Measurements from ENCODE around the gene NCBP3.

NCBP3 gene

DNA sequence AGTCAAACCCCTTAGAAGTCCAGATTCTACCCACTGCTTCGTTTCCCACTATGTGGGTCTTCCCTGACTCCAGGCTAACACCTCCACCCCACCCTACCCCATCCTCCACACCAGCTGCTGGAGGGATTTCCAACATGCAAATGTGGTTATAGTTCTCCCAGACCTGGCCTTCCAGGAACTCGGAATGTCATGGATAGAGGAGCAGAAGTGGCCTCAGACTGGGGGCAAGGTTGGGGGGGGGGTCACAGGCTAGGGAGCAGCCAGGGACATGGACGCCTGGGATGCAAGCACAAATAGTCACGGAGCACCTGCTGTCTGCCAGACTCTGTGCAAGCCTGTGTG is 44.8 kb upstream of the NCBP3 start:
- no peak overlapping the region for H2BK5ac ChIP-seq (ENCODE audit: low read depth, low read length, poor library complexity)
- no peak overlapping the region for H3K18ac ChIP-seq (ENCODE audit: low read length)
- no peak overlapping the region for H4K12ac ChIP-seq (ENCODE audit: low read depth, low read length)
- no peak overlapping the region for H4K8ac ChIP-seq (ENCODE audit: low read depth, low read length)
- no peak overlapping the region for H3K23ac ChIP-seq (ENCODE audit: low read length)
- no peak for DNase-seq
- H3K79me1 ChIP-seq (ENCODE audit: low read length), result peaks cover 2% of the 10 kb centered on the region
- H2AK5ac ChIP-seq (ENCODE audit: low read length), result no peak overlapping the region
- no peak overlapping the region for H3K4ac ChIP-seq (ENCODE audit: low read depth, low read length)
- no peak overlapping the region for H3K14ac ChIP-seq (ENCODE audit: low read length)
- H3K27me3 ChIP-seq (ENCODE audit: insufficient read depth, low read length), result peaks cover 16% of the 10 kb centered on the region
- H3K4me3 ChIP-seq (ENCODE audit: low read depth, low read length), result no peak overlapping the region
- no peak overlapping the region for H3K27ac ChIP-seq (ENCODE audit: low read depth, low read length)
- peaks cover 4 to 14% of the 10 kb centered on the region in 2 experiments for H3K4me1 ChIP-seq (ENCODE audit: control insufficient read depth in 1 of 2, insufficient read depth in 2 of 2, low read length in 2 of 2)
- no peaks in the 10 kb centered on the region for H3K79me2 ChIP-seq (ENCODE audit: control insufficient read depth, insufficient read depth, low read length, poor library complexity)
- H2BK12ac ChIP-seq (ENCODE audit: low read length), result no peak overlapping the region
- H2AFZ ChIP-seq (ENCODE audit: insufficient read depth, low read length, poor library complexity), result no peak overlapping the region
- H3K9ac ChIP-seq (ENCODE audit: low read length), result no peak overlapping the region
- no CpG with 5 or more reads among the region's 4 CpGs for WGBS (ENCODE audit: extremely low coverage, insufficient coverage, insufficient read length)
- H3K36me3 ChIP-seq (ENCODE audit: control insufficient read depth in 1 of 2, insufficient read depth in 2 of 2, low read length in 2 of 2), result no peaks in the 10 kb centered on the region
- no peak overlapping the region for H2BK120ac ChIP-seq (ENCODE audit: insufficient read depth, low read length, poor library complexity)
- no peak overlapping the region for H4K91ac ChIP-seq (ENCODE audit: low read depth, low read length)
- peaks cover 5% of the 10 kb centered on the region for H3K9me3 ChIP-seq (ENCODE audit: insufficient read depth, low read depth, low read length)
- H3K4me2 ChIP-seq (ENCODE audit: low read length), result no peak overlapping the region

DNA sequence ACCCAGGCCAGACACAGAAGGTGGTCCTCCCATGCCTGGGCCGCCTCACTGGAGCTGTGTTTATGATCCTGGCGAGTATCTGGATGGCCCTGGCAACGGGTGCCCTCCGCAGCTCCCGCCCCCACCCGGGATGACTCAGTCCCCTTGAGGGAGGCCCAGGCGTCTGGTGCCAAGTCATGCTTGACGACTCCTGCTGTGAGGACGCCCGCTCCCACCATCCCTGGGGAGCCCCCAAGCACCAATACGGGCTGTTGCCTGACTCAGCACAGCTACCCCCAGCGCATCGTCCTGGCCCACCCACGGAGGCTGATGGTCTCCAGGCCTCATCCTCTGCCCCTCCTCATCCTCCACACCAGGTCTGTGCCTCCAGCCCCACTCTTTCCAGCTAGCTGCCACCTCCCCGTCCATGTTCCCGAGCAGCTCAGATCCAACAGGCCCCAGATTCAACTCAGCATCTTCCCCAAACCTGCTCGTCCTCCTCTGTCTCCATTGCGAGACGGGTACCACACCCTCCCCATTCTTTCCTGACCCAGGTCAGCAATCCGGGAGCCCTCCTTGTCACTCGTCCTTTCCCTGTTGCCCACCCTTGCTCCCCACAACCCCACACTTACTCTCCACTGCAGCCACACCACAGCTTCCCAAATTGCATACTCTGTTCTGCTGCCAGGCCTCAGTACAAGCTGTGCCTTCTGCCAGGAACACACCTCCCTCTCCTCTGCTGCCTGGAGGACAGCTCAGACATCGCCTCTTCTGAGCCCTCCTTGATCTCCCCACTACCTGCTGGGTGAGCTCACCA is 44.2 kb upstream of the NCBP3 start:
- Histone ChIP-seq H3K4me2 (ENCODE audit: low read length) (no peak overlapping the region), H2BK5ac (ENCODE audit: low read depth, low read length, poor library complexity) (no peak overlapping the region), H2AFZ (ENCODE audit: insufficient read depth, low read length, poor library complexity) (no peak overlapping the region), H2BK120ac (ENCODE audit: insufficient read depth, low read length, poor library complexity) (no peak overlapping the region), H3K79me1 (ENCODE audit: low read length) (peaks cover 2% of the 10 kb centered on the region), H3K36me3 (ENCODE audit: control insufficient read depth in 1 of 2, insufficient read depth in 2 of 2, low read length in 2 of 2) (no peaks in the 10 kb centered on the region), H3K27ac (ENCODE audit: low read depth, low read length) (no peak overlapping the region), H3K9ac (ENCODE audit: low read length) (no peak overlapping the region), H3K4me3 (ENCODE audit: low read depth, low read length) (no peak overlapping the region), H2BK12ac (ENCODE audit: low read length) (no peak overlapping the region), H4K91ac (ENCODE audit: low read depth, low read length) (no peak overlapping the region), H3K18ac (ENCODE audit: low read length) (no peak overlapping the region), H3K4me1 (ENCODE audit: control insufficient read depth in 1 of 2, insufficient read depth in 2 of 2, low read length in 2 of 2) (peaks cover 4 to 14% of the 10 kb centered on the region in 2 experiments), H3K23ac (ENCODE audit: low read length) (no peak overlapping the region), H2AK5ac (ENCODE audit: low read length) (no peak overlapping the region), H3K9me3 (ENCODE audit: insufficient read depth, low read depth, low read length) (peaks cover 5% of the 10 kb centered on the region), H3K4ac (ENCODE audit: low read depth, low read length) (no peak overlapping the region), H3K79me2 (ENCODE audit: control insufficient read depth, insufficient read depth, low read length, poor library complexity) (no peaks in the 10 kb centered on the region), H4K8ac (ENCODE audit: low read depth, low read length) (no peak overlapping the region), H3K14ac (ENCODE audit: low read length) (no peak overlapping the region), H4K12ac (ENCODE audit: low read depth, low read length) (no peak overlapping the region), H3K27me3 (ENCODE audit: insufficient read depth, low read length) (peaks cover 16% of the 10 kb centered on the region)
- WGBS (ENCODE audit: extremely low coverage, insufficient coverage, insufficient read length), result no CpG with 5 or more reads among the region's 22 CpGs
- DNase-seq, result peak; percentile 4 to 7

DNA sequence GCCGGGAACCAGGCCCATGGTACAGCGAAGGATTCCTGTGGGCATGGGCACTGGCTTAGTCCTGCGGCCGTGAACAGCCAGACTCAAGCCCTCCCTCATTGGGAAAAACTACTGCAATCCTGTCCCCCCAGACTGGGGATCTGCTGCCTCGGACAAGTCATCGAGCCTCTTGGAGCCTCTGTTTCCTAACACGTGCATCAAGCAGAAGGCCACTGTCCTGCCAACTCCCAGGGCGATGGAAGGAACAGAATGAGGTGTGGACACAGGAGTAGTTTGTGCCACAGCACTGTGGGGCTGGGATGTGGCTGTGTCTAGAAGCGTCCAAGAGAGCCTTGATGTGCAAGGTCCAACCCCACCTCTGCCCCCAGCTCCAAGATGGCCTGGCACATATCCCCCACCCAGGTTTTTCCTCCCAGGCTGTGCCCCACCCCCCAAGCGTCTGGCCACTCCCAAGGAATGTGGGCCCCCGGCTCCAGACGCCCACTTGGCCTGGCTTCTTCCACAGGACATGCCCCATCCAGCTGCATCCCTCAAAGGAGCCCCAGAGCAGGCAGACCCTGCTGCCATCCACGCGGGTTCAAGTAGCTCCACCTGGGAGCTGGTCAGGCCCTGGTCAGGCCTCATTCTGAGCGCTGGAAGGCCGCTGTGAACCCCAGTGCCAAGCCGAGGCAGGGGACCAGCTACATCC is 43.4 kb upstream of the NCBP3 start:
- Histone ChIP-seq H2AK5ac (ENCODE audit: low read length) (no peak overlapping the region), H3K27ac (ENCODE audit: low read depth, low read length) (no peak overlapping the region), H3K79me2 (ENCODE audit: control insufficient read depth, insufficient read depth, low read length, poor library complexity) (no peaks in the 10 kb centered on the region), H3K4me1 (ENCODE audit: control insufficient read depth in 1 of 2, insufficient read depth in 2 of 2, low read length in 2 of 2) (peaks cover 4 to 12% of the 10 kb centered on the region in 2 experiments), H2BK120ac (ENCODE audit: insufficient read depth, low read length, poor library complexity) (no peak overlapping the region), H3K14ac (ENCODE audit: low read length) (no peak overlapping the region), H3K23ac (ENCODE audit: low read length) (no peak overlapping the region), H3K4me2 (ENCODE audit: low read length) (no peak overlapping the region), H4K12ac (ENCODE audit: low read depth, low read length) (no peak overlapping the region), H3K27me3 (ENCODE audit: insufficient read depth, low read length) (peaks cover 16% of the 10 kb centered on the region), H2AFZ (ENCODE audit: insufficient read depth, low read length, poor library complexity) (no peak overlapping the region), H3K9ac (ENCODE audit: low read length) (no peak overlapping the region), H4K8ac (ENCODE audit: low read depth, low read length) (no peak overlapping the region), H3K79me1 (ENCODE audit: low read length) (peaks cover 2% of the 10 kb centered on the region), H3K18ac (ENCODE audit: low read length) (no peak overlapping the region), H3K36me3 (ENCODE audit: control insufficient read depth in 1 of 2, insufficient read depth in 2 of 2, low read length in 2 of 2) (no peaks in the 10 kb centered on the region), H2BK12ac (ENCODE audit: low read length) (no peak overlapping the region), H4K91ac (ENCODE audit: low read depth, low read length) (no peak overlapping the region), H3K9me3 (ENCODE audit: insufficient read depth, low read depth, low read length) (peaks cover 5% of the 10 kb centered on the region), H3K4me3 (ENCODE audit: low read depth, low read length) (no peak overlapping the region), H3K4ac (ENCODE audit: low read depth, low read length) (no peak overlapping the region), H2BK5ac (ENCODE audit: low read depth, low read length, poor library complexity) (no peak overlapping the region)
- DNase-seq, result no peak
- no CpG with 5 or more reads among the region's 17 CpGs for WGBS (ENCODE audit: extremely low coverage, insufficient coverage, insufficient read length)

DNA sequence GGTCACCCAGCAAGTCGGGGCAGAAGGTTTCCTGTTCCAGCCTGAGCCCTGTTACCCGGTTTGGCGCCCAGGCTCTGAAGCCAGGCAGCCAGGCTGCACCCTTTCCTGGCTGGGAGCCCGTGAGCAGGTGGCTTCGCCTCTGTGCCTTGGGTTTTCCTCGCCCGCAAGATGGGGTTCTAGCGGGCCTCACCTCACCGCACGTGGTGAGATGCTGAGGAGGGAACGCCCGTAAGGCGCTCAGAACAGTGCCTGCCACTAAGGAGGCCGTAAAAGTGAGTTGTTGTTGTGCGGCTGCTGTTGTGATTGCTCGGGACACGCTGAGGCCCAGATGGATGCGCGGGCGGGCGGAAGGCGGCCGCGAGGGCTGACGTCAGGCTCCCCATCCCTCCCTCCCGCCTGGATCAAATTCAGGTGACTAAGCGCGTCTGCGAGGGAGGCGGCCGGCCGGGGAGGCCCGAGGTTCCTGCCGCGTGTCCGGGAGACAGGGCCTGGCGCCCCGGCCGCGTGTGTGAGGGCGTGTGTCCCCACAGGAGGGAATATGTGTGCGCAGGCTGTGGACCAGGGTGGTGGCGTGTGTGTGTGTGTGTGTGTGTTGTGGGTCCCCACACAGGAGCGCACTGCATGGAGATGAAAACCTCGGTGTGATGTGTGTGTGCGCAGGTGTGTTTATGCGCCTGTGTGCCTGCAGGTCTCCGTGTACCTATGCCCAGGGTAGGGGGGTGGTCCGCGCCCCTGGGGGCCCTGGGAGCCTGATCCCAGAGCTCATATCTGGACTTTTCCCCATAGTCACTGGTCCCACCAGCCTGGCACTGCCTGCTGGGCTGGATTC is 42.5 kb upstream of the NCBP3 start:
- peaks cover 16% of the 10 kb centered on the region for H3K27me3 ChIP-seq (ENCODE audit: insufficient read depth, low read length)
- no peak overlapping the region for H3K14ac ChIP-seq (ENCODE audit: low read length)
- no CpG with 5 or more reads among the region's 50 CpGs for WGBS (ENCODE audit: extremely low coverage, insufficient coverage, insufficient read length)
- H2AK5ac ChIP-seq (ENCODE audit: low read length), result no peak overlapping the region
- H3K9ac ChIP-seq (ENCODE audit: low read length), result no peak overlapping the region
- H4K91ac ChIP-seq (ENCODE audit: low read depth, low read length), result no peak overlapping the region
- no peak overlapping the region for H3K4me3 ChIP-seq (ENCODE audit: low read depth, low read length)
- no peak overlapping the region for H2BK12ac ChIP-seq (ENCODE audit: low read length)
- peaks cover 5% of the 10 kb centered on the region for H3K9me3 ChIP-seq (ENCODE audit: insufficient read depth, low read depth, low read length)
- H3K4ac ChIP-seq (ENCODE audit: low read depth, low read length), result no peak overlapping the region
- DNase-seq, result peak in 1 of 2 donors; percentile 44
- H2BK5ac ChIP-seq (ENCODE audit: low read depth, low read length, poor library complexity), result no peak overlapping the region
- no peaks in the 10 kb centered on the region for H3K36me3 ChIP-seq (ENCODE audit: control insufficient read depth in 1 of 2, insufficient read depth in 2 of 2, low read length in 2 of 2)
- no peak overlapping the region for H3K23ac ChIP-seq (ENCODE audit: low read length)
- no peak overlapping the region for H3K4me2 ChIP-seq (ENCODE audit: low read length)
- no peaks in the 10 kb centered on the region for H3K79me2 ChIP-seq (ENCODE audit: control insufficient read depth, insufficient read depth, low read length, poor library complexity)
- H3K4me1 ChIP-seq (ENCODE audit: control insufficient read depth in 1 of 2, insufficient read depth in 2 of 2, low read length in 2 of 2), result peaks cover 4 to 11% of the 10 kb centered on the region in 2 experiments
- no peak overlapping the region for H2AFZ ChIP-seq (ENCODE audit: insufficient read depth, low read length, poor library complexity)
- H4K8ac ChIP-seq (ENCODE audit: low read depth, low read length), result no peak overlapping the region
- no peak overlapping the region for H3K27ac ChIP-seq (ENCODE audit: low read depth, low read length)
- no peak overlapping the region for H4K12ac ChIP-seq (ENCODE audit: low read depth, low read length)
- no peak overlapping the region for H2BK120ac ChIP-seq (ENCODE audit: insufficient read depth, low read length, poor library complexity)
- peaks cover 2% of the 10 kb centered on the region for H3K79me1 ChIP-seq (ENCODE audit: low read length)
- H3K18ac ChIP-seq (ENCODE audit: low read length), result no peak overlapping the region
